NCI-H2081 treated with DMSO at 0.1 percent for 48 hours (cell line): ENCODE measurements around the gene SLC16A10.

Source experiments
- DNase-seq: peaks from one replicate; lab custom pipeline; 2025; lab: John Stamatoyannopoulos, UW

SLC16A10 gene

DNA sequence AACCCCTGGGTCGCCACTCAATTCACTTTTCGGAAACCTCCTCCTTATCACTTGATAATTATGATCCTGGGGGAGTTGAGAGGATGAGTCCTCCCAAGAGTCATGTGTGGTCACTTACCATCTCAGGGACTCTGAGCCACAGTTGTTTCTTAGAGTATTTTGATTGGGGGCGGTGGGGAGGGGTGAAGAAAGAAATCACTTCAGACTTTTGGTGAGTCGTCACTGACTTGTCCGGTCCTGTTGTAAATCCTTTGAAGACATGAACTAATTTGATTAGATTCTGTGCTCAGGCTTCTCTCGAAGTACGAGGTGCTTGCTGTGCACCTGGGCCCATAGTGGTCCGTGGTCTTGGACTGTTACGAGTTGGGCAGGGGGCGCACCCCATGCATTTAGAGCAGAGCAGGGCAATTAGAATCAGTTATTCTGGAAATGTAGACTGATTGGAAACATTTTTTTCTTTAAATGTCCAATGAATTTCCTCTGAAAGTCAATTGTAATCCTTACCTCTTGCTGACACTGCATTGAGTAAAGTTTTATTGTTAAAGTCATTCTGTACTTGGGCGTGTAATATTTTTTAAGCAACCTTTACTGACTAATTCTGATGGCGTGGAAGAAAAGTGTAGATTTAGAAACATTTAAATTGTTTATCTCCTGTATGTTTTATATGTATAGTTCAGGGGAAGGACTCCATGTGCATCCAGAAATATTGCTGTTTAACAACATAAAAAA lies 173.4 kb downstream of the SLC16A10 start:
- DNase-seq: no peak

DNA sequence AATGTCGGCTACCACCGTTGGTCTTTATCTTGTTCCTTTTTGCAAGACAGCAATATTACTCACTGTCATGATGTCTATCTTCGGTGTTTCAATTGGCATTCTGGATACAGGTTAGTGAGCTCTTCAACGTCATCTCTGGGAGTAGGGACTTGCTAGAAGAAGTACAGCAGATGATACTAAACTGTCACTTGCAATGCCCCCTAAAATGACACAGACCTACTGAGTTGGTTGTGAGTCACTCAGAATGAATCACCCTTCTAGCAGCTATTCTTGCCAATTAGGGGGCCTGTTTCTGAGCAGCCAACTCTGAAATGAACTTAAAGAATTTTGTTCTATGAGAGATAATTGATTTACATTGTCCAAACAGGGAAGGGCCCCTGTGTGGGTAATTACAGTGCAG lies 176.5 kb downstream of the SLC16A10 start:
- no peak for DNase-seq

- no peak for DNase-seq
These were observed 178.5 kb downstream of the SLC16A10 start for GRCh38 chr6:111265842-111266241.

- DNase-seq: no peak
These were observed 179.0 kb downstream of the SLC16A10 start for GRCh38 chr6:111266276-111266675.

DNA sequence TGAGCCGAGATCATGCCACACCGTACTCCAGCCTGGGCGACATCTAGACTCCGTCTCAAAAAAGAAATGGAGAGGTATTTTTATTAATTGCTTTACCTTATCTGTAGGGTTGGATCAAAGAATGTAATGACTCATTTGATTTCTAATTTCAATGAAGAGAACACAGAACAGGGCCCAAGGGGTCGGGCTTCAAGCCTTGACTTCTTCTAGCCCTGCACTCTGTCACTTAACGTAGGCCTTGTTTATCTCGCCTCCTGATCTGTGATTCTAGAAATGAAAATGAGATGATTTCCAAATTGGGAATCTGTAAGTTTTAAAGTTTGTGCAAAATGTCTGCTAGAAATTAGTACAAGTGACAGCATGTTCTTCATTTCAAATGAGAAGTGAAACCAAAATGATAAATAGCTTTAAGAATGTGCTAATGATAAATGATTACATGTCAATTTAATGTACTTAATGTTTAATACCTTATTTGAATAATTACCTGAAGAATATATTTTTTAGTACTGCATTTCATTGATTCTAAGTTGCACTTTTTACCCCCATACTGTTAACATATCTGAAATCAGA lies 180.5 kb downstream of the SLC16A10 start:
- no peak for DNase-seq

DNA sequence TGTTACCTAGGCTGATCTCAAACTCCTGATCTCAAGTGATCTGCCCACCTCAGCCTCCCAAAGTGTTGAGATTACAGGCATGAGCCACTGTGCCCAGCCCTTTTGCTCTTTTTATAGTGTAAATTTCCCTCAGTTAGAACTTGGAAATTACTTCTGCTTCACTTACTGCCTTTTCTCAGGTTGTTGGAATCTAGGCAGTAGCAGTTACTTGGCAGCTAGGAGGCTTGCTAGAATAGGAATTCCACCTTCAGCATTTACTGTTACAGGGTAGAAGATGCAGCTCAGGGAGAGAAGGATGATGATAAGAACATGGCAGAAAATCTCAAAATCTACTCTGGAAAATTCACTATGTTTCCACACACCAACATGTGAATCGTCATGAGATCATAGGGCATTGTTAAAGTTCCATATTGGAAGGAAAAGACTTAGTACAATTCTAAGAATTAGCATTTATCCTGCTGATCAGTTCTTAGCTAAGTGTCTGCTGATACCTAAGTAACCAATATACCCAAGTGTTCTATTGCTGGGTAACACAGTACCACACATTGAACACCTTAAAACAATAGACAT lies 182.2 kb downstream of the SLC16A10 start:
- DNase-seq: no peak

- DNase-seq: no peak
These were observed 182.8 kb downstream of the SLC16A10 start for GRCh38 chr6:111270121-111270520.

- DNase-seq: no peak
These were observed 187.4 kb downstream of the SLC16A10 start for GRCh38 chr6:111274593-111275217.

GRCh38 chr6:111276335-111276734 lies 189.0 kb downstream of the SLC16A10 start:
- no peak for DNase-seq

GRCh38 chr6:111276736-111277135 lies 189.4 kb downstream of the SLC16A10 start:
- DNase-seq: no peak

DNA sequence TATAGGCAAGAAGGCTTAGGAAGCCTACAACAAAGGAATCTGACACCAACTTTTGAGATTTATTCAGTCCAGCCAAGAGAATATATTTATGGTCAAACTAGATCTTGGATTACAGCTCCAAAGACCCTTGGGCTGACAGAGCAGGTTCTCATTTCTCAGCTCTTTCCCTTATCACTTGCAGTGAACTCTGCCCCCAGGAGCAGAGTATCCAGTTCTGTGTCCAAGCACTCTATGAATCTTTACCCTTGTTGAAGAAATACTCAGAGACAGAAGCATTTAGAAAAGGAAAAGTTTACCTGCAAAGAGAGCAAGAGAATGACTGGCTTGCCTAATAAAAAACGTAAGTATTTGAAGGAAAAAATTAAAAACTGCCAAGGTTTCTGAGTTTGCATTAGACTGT lies 190.5 kb downstream of the SLC16A10 start:
- DNase-seq: no peak

DNA sequence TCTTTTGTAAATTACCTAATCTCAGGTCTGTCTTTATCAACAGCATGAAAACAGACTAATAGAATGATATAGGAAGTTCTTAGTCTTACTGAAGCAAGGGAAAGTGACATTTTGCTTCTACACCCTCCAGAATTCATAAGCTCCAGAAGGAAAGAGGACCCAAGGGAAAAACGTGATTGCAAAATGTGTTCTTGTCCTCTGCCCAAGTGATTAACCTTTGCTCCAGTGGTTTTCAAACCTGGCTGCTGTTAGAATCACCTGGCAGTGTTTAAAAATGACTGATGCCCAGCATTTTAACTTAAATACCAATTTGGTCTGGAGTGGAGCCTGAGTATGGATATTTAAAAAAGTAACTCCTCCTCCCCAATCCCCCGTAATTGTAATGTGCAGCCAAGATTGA lies 191.4 kb downstream of the SLC16A10 start:
- no peak for DNase-seq

DNA sequence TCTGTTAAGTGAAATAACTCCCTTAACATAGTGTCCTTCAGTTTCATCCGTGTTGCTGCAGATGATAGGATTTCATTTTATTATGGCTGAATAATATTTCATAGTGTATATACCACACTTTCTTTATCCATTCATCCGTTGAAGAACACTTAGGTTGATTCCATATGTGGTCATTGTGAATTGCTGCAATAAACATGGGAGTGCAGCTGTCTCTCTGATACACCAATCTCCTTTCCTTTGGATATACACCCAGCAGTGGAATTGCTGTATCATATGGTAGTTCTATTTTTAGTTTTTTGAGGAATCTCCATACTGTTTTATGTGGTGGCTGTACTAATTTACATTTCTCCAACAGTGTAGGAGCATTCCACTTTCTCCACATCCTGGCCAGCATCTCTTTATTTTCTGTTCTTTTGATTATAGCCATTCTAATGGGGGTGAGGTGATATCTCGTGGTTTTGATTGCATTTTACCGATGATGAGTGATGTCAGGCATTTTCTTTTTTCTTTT lies 193.2 kb downstream of the SLC16A10 start:
- no peak for DNase-seq
